Measurements from ENCODE around the gene JPT2. TPM values are rescaled to one million over a fixed set of nuclear protein-coding genes. Genes with fewer than 3 reads are reported as not detected.

The JPT2 gene
- total RNA-seq, 1 experiment from 2014 or later = 131 TPM

GRCh38 chr16:1681032-1681431 lies 3.0 kb downstream of the JPT2 start:
- ChIA-PET POLR2A (interaction anchor here (0.6 to 1.8 kb wide), 5 partner anchors 9 to 481 kb away, joined by 3 to 10 read pairs (median 3); partner anchors contain the start of gene MAPK8IP3), CTCF (interaction anchor here (0.9 to 1.1 kb wide), 2 partner anchors 24 to 43 kb away, joined by 4 read pairs; no protein-coding TSS in a partner anchor)
- H3K4me3 Mint-ChIP-seq (ENCODE audit: unreplicated experiment) = no peak overlapping the region
- TF ChIP-seq CTCF (IDR thresholded peaks at IDR 0.05; ENCODE audit: unreplicated experiment) = no peak
- H3K9me3 Mint-ChIP-seq (ENCODE audit: unreplicated experiment) = no peaks in the 10 kb centered on the region
- no peak for DNase-seq (ENCODE audit: unreplicated experiment)
- intact Hi-C loops (cut with micrococcal nuclease) = no loop called here
- no TSS peak for BruUV-seq (replicated peaks)
- peaks cover 12% of the 10 kb centered on the region for H3K4me1 Mint-ChIP-seq (ENCODE audit: insufficient read depth, unreplicated experiment)
- no peak overlapping the region for H3K27ac Mint-ChIP-seq (ENCODE audit: low read depth, unreplicated experiment)
- H3K36me3 Mint-ChIP-seq (ENCODE audit: insufficient read depth, unreplicated experiment) = peaks cover 65% of the 10 kb centered on the region
- H3K27me3 Mint-ChIP-seq (ENCODE audit: insufficient read depth, unreplicated experiment) = no peaks in the 10 kb centered on the region

GRCh38 chr16:1687427-1688316 lies 9.6 kb downstream of the JPT2 start:
- CTCF ChIA-PET = interaction anchor here (0.6 to 3.4 kb wide), 2 partner anchors 10 to 40 kb away, joined by 6 to 15 read pairs; partner anchors contain the start of gene JPT2
- H3K4me3 Mint-ChIP-seq (ENCODE audit: unreplicated experiment) = peak overlapping the region; percentile 65
- no peaks in the 10 kb centered on the region for H3K9me3 Mint-ChIP-seq (ENCODE audit: unreplicated experiment)
- peak overlapping the region; percentile 97 for H3K27ac Mint-ChIP-seq (ENCODE audit: low read depth, unreplicated experiment)
- H3K4me1 Mint-ChIP-seq (ENCODE audit: insufficient read depth, unreplicated experiment) = peaks cover 51% of the 10 kb centered on the region
- DNase-seq (ENCODE audit: unreplicated experiment) = no peak
- H3K36me3 Mint-ChIP-seq (ENCODE audit: insufficient read depth, unreplicated experiment) = peaks cover 79% of the 10 kb centered on the region
- BruUV-seq (replicated peaks) = no TSS peak
- no peaks in the 10 kb centered on the region for H3K27me3 Mint-ChIP-seq (ENCODE audit: insufficient read depth, unreplicated experiment)
- intact Hi-C loops (cut with micrococcal nuclease) = no loop called here
- TF ChIP-seq CTCF (IDR thresholded peaks at IDR 0.05; ENCODE audit: unreplicated experiment) = no peak
- POLR2A ChIA-PET = interaction anchor here (1.0 to 5.8 kb wide), 8 partner anchors 9 to 277 kb away, joined by 3 to 130 read pairs (median 6); partner anchors contain the start of genes JPT2, MAPK8IP3 and RPS2

GRCh38 chr16:1688807-1689560 lies 10.9 kb downstream of the JPT2 start:
- Mint-ChIP-seq H3K9me3 (ENCODE audit: unreplicated experiment) (no peaks in the 10 kb centered on the region), H3K27ac (ENCODE audit: low read depth, unreplicated experiment) (peak overlapping the region; percentile 97), H3K4me1 (ENCODE audit: insufficient read depth, unreplicated experiment) (peaks cover 51% of the 10 kb centered on the region), H3K27me3 (ENCODE audit: insufficient read depth, unreplicated experiment) (no peaks in the 10 kb centered on the region), H3K36me3 (ENCODE audit: insufficient read depth, unreplicated experiment) (peaks cover 83% of the 10 kb centered on the region), H3K4me3 (ENCODE audit: unreplicated experiment) (peak overlapping the region; percentile 65)
- peak; percentile 86 for DNase-seq (ENCODE audit: unreplicated experiment)
- POLR2A ChIA-PET = interaction anchor here (0.6 to 5.8 kb wide), 15 partner anchors 8 to 1081 kb away, joined by 3 to 130 read pairs (median 4); partner anchors contain the start of genes CRAMP1, EME2, IFT140 and JPT2
- TF ChIP-seq CTCF (IDR thresholded peaks at IDR 0.05; ENCODE audit: unreplicated experiment) = no peak
- intact Hi-C loops (cut with micrococcal nuclease) = no loop called here
- TSS peak; percentile 90 for BruUV-seq (replicated peaks)
- CTCF ChIA-PET = interaction anchor here (0.7 to 3.4 kb wide), 4 partner anchors 12 to 135 kb away, joined by 3 to 15 read pairs (median 11); partner anchors contain the start of genes JPT2 and MAPK8IP3
